Renal cortical epithelial cell (primary cell): ENCODE measurements around the gene ALKBH4. TPM values are rescaled to one million over a fixed set of nuclear protein-coding genes. Genes with fewer than 3 reads are reported as not detected.
"Not testable (repeated sequence)": the region's sequence is repeated elsewhere in the genome, so short reads cannot be mapped to it uniquely, and the experiment has no call there.

Experiments used
- DNase-seq: peaks from one replicate; pipeline ENCODE4 v3.0.0-alpha.2; 2011; ENCODE audit warnings: low read depth
- total RNA-seq: library from RNA; depleted of rRNA; stranded (reverse); fragments of >200 nt; gene quantifications from 2 replicates; pipeline ENCODE4 v1.2.3, GENCODE V29; 2014

Gene ALKBH4
- total RNA-seq, 1 donor from 2014 or later, result 26.6 TPM

DNA sequence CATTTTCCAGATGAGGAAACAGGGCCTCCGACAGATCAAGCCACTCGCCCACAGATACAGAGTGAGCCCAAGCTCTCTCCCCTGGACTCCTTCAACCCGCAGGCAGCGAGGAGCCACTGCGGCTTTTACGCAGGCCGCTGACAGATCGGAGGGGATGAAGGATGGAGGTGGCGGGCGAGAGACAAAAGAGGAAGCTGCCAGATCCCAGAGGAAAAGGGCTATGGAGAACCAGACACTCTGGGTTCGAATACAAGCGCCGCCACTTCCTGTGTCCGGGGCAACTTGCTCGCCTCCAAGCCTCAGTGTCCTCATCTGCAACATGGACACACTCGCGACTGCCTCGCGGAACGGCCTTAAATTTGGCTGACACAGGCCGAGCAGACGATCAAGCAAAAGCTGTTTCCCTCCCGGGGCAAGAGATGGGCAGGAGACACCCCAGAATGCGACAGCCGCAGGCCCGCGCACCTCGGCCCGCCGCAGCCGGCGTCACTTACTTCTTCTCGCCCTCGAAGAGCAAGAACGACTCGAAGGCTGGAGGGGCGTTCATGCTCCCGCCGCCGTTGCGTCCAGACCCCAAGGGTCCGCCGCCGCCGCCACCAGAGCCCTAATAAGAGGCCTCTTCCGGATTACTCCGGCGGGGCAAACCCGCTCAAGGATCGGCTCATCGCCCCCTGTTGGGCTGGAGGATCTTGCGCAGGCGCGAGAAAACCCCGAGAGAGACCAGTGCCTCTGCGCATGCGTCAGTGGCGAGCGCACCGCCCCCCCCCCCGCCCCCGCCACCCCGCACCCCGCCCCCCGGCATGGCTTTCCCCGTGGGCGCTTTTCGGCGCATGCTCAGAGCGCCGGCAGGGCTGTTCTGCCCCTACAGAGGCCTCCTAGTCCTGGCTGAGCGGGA lies 13.9 kb upstream of the ALKBH4 start, which contains the start of gene POLR2J:
TSS of gene POLR2J (minus strand) at position 609 of the 895 bp plus-strand sequence. CDS start at position 547, 62 bp downstream.
- peak; percentile 59 for DNase-seq

DNA sequence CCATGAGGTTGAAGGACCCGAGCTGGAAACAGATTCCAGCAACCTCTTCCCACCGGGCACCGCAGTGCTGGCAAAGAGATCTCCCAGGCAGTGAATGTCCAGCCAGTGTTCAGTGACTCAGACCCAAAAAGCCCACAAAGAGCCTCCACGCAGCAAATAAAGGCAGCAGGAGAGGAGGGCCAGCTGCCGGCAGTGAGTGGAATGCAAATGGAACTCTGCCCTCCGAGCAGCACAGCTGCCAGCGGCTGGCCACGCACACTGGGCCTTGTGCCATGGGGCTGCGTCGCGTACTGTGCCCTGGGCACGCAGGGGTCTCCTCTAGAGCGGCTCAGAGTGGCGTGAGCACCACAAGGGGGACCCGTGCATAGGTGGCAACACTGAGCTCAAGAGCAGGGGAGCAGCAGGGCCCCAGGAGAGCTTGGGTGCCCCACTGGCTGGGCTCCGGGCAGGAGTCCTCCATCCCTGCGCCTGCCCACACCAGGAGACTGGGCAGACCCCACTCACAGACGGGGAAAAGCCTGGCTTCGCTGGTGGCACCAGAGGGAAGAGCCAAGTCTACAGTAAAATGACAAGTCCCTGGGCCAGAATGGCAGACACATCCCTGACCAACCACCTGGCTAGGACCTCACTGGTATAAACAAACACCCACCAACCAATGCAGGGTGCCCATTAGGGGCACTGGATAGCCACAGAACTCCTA lies 10.2 kb upstream of the ALKBH4 start:
- not testable (repeated sequence) for DNase-seq

DNA sequence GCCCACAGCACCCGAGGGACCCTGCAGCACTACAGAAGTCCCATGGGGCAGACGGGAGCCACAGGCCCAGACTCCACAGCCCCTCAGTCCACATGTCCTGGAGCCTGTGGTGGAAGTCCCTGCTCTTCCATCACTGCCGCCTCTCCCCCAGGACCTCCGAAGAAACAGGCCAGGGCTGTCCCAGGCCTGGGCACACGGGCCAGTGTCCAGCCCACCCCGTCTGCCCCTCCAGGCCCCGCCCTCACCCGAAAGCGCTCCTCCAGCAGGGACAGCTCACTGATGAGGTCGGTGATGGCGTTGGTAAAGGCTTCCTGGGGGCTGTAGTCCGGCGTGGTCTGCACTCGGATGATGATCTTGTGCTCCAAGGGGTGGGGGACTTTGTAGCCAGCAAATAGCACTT lies 9.5 kb upstream of the ALKBH4 start:
- DNase-seq, result not testable (repeated sequence)

DNA sequence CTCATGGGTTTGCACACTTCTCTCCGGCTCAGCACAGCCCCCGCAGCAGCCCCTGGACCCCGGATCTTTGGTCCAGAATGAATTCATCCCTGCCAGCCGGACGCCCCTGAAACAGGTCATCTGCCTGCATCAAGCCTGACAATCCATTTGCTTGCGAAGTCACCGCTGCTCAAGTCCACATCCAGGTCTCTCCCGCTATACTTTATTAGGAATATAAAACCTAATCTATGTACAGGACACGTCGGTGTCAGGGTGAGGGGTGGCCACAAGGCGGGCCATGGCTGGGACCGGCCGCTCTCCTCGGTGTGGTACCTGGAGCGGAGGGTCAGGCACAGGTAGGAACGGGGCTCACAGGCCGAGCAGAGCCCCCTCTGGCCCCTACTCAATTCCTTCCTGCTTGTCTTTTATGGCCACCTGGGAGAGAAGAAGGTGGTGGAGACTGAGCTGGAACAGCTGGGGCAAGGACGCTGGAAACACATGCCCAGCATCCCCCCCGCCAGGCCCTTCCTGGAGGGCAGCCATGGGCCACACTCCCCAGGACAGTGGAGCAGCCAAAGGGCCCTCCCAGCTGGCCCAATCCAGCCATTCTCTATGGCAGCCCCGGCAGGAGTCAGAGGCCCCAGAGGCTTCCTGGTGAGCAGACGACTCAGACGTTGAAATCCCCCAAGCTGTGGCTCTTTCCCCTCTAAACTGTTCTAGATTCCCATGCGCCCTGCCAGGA lies 8.8 kb upstream of the ALKBH4 start:
- no peak for DNase-seq

DNA sequence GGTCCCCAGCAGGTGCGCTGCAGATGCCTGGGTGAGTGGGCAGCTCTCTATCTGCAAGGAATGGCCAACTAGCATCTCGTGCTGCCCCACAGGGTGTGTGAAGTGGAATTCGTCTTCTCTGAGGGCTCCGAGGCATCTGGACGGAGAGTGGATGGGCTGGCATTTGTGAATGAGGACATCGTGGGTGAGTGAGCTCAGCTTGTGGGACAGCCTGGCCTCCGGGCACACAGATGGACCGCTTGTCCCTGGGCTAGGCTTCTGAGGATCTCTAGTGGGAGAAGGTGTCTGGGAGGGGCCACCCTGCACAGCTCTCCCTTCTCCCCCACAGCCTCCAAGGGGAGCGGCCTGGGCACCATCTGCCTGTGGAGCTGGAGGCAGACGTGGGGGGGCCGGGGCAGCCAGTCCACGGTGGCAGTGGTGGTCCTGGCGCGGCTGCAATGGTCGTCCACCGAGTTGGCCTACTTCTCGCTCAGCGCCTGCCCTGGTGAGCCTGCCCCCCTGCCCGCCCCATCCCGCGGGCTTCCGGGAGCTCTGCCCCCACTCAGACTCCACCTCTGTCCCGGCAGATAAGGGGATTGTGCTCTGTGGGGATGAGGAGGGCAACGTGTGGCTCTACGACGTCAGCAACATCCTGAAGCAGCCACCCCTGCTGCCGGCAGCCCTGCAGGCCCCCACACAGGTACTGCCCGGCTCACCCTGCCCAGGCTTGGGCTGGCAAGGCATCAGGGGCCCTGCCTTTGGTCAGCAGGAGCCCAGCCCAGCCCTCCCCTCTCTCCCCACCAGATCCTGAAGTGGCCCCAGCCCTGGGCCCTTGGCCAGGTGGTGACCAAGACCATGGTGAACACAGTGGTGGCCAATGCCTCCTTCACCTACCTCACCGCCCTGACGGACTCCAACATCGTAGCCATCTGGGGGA lies 7.7 kb upstream of the ALKBH4 start:
- no peak for DNase-seq

DNA sequence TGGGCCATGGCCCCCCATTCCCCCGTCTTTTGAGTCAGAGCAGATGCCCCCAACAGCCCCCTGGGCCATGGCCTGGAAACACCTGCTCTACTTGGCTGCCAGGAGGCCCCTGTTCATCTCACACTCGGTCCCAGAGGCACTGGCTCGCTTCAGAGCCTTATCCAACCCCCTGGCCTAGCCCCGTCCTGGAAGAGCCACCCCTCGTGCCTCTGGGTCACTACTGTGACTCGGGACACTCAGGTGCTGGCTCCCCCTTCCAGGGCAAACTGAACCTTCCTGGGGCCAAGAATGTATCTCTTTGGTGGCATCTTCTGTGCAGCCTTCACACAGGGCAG lies 7.1 kb upstream of the ALKBH4 start:
- no peak for DNase-seq

DNA sequence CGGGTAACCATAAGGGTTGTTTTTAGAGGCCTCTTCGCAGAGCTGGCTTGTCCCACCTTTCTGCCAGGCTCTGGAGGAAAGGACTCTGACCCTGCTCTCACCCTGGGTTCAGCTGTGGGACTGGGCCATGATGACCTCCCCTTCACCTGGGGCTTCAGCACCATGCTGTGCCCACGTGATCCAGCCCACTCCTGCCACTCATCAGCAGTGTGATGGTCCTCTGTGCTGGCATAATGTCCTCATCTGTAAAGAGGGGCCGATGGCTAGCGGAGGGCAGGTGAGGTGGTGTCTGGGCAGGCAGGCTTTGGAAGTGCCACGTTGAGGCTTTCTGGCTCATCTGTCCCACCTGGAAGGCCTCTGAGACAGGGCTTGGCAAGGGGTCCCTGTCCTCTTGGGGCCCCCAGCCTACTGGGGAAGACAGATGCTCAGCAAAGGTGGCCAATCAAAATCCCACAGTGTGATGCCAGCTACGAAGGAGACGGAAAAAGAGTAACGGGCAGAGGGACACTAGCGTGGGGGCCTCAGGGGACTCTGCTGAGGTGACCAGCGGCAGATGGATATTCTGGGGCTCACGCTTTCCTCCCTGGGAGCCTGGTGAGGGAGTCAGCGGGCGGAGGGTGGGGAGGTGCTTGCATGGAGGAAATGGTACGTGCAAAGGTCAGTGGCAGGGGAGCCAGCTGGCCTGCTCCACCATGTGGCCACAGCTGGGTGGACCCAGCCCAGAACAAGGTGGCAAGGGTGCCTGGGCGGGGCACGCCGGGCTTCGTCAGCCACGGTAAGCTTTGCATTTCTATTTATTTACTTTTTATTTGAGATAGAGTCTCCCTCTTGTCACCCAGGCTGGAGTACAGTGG lies 5.5 kb upstream of the ALKBH4 start:
- no peak for DNase-seq

DNA sequence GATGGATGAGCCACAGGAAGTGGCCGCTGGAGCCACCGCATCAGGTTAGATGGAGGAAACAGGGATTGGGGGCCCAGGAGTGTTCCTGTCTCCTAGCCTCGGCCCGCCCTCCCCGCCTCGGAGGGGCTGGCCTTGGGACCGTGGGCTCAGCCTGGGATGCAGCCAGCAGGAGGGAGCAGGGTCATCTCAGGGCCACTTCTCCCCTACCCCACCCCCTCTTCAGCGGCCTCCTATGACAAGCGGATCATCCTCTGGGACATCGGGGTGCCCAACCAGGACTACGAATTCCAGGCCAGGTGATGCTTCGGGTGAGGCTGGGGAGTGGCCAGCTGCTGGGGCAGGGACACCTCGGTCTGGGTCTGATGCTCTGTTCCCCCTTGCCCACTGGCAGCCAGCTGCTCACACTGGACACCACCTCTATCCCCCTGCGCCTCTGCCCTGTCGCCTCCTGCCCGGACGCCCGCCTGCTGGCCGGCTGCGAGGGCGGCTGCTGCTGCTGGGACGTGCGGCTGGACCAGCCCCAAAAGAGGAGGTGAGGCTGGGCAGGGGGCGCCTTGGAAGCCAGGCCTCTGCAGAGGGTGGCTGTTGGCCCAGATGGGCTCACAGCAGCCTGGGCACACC lies 4.8 kb upstream of the ALKBH4 start:
- DNase-seq, result no peak

DNA sequence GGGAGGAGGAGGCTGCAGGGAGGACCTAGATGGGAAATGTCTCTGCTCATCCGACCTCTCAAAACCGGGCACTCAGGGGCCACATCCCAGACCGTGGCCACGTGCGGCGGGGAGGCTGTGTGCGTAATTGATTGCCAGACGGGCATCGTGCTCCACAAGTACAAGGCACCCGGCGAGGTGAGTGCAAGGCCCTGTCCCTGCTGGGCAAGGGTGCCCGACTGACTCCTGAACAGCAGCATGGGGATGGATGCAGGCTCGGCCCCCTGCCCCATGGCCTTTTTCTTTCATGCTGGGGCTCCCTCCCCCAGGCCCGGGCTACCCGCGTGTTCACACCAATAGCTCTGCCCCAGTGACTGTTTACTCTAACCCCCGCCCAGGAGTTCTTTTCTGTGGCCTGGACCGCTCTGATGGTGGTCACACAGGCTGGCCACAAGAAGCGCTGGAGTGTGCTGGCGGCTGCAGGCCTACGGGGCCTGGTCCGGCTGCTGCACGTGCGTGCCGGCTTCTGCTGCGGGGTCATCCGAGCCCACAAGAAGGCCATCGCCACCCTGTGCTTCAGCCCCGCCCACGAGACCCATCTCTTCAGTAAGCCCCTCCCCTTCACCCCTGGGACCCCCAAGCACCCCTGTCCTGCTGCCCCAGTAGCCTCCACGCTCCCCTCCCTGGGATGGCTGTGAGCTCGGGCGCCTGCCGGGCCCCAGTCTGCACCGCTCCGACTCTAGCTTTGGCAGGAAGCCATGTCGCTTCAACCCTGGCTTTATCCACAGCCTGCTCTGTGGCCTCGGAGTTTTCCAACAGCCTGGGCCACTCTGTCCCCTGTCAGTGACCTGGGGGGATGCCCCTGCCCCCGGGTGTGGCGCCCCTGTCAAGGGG lies 4.1 kb upstream of the ALKBH4 start:
- no peak for DNase-seq

DNA sequence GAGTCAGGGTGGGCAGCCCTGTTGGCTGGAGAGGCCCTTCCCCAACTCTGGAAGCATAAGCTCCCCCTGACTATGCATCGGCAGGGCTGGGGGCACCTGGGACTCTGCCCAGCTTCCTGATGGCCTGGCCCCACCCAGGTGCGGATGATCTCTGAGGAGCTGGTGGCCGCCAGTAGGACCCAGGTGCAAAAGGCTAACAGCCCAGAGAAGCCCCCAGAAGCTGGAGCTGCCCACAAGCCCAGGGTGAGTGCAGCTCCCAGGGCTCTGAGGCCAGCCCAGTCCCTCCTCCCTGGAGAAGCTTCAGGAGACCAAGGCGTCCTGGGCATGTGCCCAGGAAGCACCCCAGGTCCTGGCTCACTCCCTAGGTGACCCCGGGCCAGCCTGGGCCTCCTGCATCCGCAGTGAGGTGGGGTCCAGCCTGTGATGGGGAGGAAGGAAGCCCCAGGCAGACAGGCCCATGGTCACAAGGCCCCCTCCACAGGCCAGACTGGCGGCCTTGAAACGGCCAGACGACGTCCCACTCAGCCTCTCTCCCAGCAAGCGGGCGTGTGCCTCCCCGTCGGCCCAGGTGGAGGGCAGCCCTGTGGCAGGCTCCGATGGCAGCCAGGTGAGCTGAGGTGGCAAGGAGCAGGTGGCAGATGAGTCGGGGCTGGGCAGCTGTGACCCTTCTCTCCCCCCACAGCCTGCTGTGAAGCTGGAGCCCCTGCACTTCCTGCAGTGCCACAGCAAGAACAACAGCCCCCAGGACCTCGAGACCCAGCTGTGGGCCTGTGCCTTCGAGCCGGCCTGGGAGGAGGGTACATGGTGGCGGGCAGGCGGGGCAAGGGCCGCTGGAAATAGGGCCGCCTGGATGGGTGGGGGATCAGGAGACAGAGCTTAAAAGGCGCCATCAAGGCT lies 3.2 kb upstream of the ALKBH4 start:
- DNase-seq, result no peak

DNA sequence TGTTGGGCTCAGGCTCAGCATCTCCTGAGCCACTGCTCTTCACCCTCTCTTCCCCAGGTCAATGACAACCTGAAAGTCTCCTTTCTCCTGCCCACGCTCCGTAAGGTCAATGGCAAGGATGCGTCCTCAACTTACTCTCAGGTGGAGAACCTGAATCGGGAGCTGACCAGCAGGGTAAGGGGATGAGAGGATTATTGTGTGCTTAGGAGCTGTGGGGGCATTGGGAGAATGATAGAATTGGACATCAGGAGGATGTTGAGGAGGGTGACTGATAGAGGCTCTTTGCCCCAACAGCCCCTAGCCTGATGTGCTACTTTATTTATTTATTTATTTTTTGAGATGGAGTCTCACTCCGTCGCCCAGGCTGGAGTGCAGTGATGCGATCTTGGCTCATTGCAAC lies 1.4 kb upstream of the ALKBH4 start:
- no peak for DNase-seq

DNA sequence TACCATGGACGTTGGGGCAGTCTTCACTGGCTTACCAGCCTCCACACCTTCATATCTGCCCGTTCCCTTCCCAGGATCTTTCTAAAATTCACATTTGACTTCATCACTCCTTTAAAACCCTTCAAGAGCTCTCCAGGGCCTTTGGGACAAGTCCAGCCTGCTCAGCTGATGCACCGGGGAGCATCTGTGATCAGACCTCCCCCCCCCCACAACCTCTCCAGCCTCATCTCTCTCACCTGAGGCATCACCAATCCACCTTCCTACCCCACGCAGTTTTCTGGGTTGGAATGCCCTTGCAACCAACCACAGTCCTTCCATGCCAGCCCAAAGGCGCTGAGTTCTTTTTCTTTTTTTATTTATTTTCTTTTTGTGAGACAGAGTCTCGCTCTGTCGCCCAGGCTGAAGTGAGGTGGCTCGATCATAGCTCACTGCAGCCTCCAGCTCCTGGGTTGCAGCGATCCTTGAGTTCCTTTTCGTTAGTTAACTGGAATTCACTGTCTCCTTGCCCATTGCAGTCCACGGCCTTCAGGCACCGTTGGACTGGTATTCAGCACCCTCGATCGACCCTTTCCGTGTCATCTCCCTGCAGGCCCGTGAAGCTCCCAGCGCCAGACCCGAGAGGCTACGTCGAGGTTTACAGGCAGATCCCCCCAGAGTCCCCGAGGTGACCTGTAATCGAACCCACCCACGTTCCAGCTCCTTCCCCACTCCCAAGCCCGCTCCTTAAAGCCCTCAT lies 654 bp downstream of the ALKBH4 start:
- DNase-seq, result peak; percentile 40

DNA sequence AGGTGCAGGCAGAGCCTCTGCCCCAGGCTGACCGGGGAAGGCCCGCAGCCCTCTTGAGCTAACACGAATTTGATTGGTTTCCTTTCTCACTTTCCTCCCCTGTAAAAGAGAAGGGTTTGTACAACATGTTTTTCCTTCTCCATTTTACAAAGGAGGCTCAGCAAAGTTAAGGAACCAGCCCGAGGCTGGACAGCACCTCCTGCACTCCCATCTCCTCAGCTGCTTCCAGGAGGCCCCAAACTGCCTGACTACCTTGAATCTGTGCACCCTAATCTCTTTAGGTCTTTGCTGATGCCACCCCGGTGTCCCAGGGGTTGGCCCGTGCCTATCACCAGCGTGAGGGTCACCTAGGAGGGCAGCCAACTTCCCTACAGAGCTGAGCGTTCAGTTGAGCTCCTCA lies 4.2 kb downstream of the ALKBH4 start:
- DNase-seq, result no peak

DNA sequence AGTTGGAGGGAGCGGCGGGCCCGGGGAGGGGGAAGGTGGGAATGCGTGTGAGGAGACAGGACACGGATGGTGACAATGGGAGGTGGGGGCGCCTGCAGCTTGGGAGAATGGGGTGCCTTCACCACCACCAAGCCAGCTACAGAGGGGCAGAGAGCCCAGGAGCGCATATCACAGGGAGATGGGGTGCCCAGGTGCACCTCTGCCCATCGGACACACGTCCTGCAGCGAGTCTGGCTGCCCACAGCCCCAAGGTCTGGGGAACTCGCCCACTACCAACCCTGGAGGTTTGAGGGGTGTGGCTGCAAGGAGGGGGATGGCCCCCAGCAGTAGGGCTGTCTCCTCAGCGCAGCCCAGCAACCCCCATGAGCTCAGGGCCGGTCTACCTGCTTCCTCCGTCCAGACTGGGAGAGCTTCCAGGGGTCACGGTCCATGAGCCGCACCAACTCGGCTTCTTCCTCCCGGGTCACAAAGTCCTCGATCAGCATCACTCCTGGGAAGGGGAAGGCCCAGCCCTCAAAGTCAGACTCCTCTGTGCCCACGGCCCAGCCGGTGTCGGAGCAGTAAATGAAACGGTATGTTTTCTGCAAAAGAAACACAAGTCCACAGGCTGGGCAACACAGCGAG lies 5.3 kb downstream of the ALKBH4 start:
- DNase-seq, result no peak

DNA sequence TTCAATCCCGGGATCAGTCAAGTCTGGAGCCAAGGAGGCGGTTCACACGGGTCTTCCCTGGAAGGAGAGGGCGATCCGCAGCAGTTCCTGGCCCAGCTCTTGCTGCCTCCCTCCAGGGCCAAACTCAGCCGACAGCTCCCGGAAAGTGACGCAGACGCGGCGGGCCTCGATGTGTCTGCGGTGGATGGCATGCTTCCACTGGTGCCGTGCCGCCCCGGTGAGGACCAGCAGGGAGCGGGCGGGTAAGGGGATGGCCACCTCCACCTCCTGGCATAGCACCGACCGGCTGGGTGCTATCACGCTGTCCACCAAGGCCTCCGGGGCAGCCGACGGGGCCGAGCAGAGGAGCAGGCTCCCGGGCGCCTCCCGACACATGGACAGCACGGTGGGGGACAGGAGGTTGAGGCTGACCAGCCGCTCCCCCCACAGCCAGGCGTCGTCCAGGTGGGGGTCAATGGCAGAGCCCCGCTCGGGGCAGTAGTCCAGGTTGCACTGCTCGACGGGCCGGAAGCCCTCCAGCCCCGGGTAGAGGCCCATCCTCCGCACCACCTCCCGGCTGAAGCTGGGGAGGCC lies 7.2 kb downstream of the ALKBH4 start:
- no peak for DNase-seq

DNA sequence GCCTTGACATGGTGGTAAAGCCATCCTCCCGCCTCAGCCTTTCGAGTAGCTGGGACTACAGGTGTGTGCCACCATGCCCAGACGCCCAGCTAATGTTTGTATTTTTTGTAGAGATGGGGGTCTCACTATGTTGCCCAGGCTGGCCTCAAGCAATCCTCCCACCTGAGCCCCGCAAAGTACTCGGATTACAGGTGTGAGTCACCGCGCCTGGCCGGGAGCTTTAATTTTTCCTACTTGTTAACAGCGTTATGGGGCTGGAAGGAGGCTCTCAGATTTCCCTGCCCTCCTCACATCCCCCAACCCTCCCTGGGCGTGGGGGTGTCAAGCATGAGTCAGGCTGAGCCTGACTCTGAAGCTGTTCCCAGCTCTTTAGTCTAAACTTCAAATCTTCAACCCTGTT lies 8.3 kb downstream of the ALKBH4 start:
- DNase-seq, result peak; percentile 37
